NCI-H1436 treated with DMSO at 0.1 percent for 48 hours (cell line): ENCODE results near the gene TET3.
"Not testable (repeated sequence)": the region's sequence is repeated elsewhere in the genome, so short reads cannot be mapped to it uniquely, and the experiment has no call there.

Source experiments
- DNase-seq: peaks from one replicate; lab custom pipeline; 2025; lab: John Stamatoyannopoulos, UW

TET3 gene

GRCh38 chr2:73984203-73984921, at the start of gene TET3:
Gene TET3, plus strand, starts transcription at chr2:73984910. Its CDS starts 1,494 bp downstream, at chr2:73986404.
- no peak for DNase-seq

GRCh38 chr2:73935641-73936040, 49.1 kb upstream of the TET3 start:
- DNase-seq = no peak

GRCh38 chr2:73937103-73937885, 47.4 kb upstream of the TET3 start:
- DNase-seq = no peak

- no peak for DNase-seq
Observed at GRCh38 chr2:73937899-73938298, 46.8 kb upstream of the TET3 start.

GRCh38 chr2:73938718-73939352, 45.9 kb upstream of the TET3 start:
- no peak for DNase-seq

GRCh38 chr2:73939419-73939818, 45.3 kb upstream of the TET3 start:
- DNase-seq = no peak

GRCh38 chr2:73940066-73940465, 44.6 kb upstream of the TET3 start:
- DNase-seq = not testable (repeated sequence)

GRCh38 chr2:73942664-73943063, 42.0 kb upstream of the TET3 start:
- no peak for DNase-seq

GRCh38 chr2:73944714-73945113, 40.0 kb upstream of the TET3 start:
- DNase-seq = no peak

GRCh38 chr2:73946215-73946614, 38.5 kb upstream of the TET3 start:
- DNase-seq = no peak

GRCh38 chr2:73946666-73947065, 38.0 kb upstream of the TET3 start:
- no peak for DNase-seq

- DNase-seq = no peak
Observed at GRCh38 chr2:73947412-73948018, 37.2 kb upstream of the TET3 start.

- DNase-seq = no peak
Observed at GRCh38 chr2:73949802-73950201, 34.9 kb upstream of the TET3 start.

GRCh38 chr2:73952499-73953446, 31.9 kb upstream of the TET3 start:
- DNase-seq = no peak

- DNase-seq = no peak
Observed at GRCh38 chr2:73956218-73956865, 28.4 kb upstream of the TET3 start.

- DNase-seq = no peak
Observed at GRCh38 chr2:73961274-73961673, 23.4 kb upstream of the TET3 start.

- DNase-seq = no peak
Observed at GRCh38 chr2:73961823-73962615, 22.7 kb upstream of the TET3 start.

GRCh38 chr2:73962798-73963197, 21.9 kb upstream of the TET3 start:
- no peak for DNase-seq

GRCh38 chr2:73963385-73964120, 21.2 kb upstream of the TET3 start:
- no peak for DNase-seq
